Gastroesophageal sphincter (tissue), 4 donors: ENCODE results near the gene PCDHGC3. TPM values are rescaled to one million over a fixed set of nuclear protein-coding genes. Genes with fewer than 3 reads are reported as not detected.
"Not testable (repeated sequence)": the region's sequence is repeated elsewhere in the genome, so short reads cannot be mapped to it uniquely, and the experiment has no call there.

ENCODE experiments used
- ATAC-seq: fragments of 150-250 bp; one replicate; pipeline ENCODE4 v1.9.1; 2016; ENCODE audit warnings: mild to moderate bottlenecking, moderate library complexity
- H3K27ac ChIP-seq, 4 donors: fragments of 200-600 bp; sonication (generic) in 3 of 4; 1 replicate in 3 of 4; 2 replicates in 1 of 4; pipeline ENCODE4 v1.5.1; 2016 to 2019
- H3K27me3 ChIP-seq: fragments of 200-600 bp; sonication (generic); one replicate; pipeline ENCODE4 v1.5.1; 2019
- H3K36me3 ChIP-seq, 2 donors: fragments of 200-600 bp; sonication (generic); one replicate each; pipeline ENCODE4 v1.5.1; 2019; ENCODE audit warnings: control low read depth in 1 of 2
- H3K4me1 ChIP-seq, 3 donors: fragments of 200-600 bp; sonication (generic); 1 replicate in 2 of 3; 2 replicates in 1 of 3; pipeline ENCODE4 v1.5.1; 2016 to 2019; ENCODE audit warnings: control low read depth in 2 of 3
- H3K4me3 ChIP-seq, 2 donors: fragments of 200-600 bp; sonication (generic); one replicate each; pipeline ENCODE4 v1.5.1; 2019; ENCODE audit warnings: mild to moderate bottlenecking in 1 of 2, moderate library complexity in 1 of 2
- H3K9me3 ChIP-seq, 3 donors: fragments of 200-600 bp; sonication (generic); one replicate each; pipeline ENCODE4 v1.5.1; 2017 to 2019; ENCODE audit warnings: control low read depth in 2 of 3
- CTCF ChIP-seq, 4 experiments: fragments of 200-600 bp in 2 of 4; fragments of 450-650 bp in 2 of 4; sonication (generic) in 1 of 4; IDR thresholded peaks; one replicate each; pipeline ENCODE4 v1.5.1; 2017 to 2019; ENCODE audit warnings: antibody characterized with exemption in 4 of 4, mild to moderate bottlenecking in 2 of 4, moderate library complexity in 2 of 4
- EP300 ChIP-seq: sonication (generic); formaldehyde crosslinking; IDR thresholded peaks from one replicate; pipeline ENCODE4 v1.6.1; 2017; ENCODE audit warnings: antibody characterized with exemption, mild to moderate bottlenecking
- POLR2A ChIP-seq, 2 donors: fragments of 450-650 bp; IDR thresholded peaks; one replicate each; pipeline ENCODE4 v1.6.1; 2017; ENCODE audit warnings: antibody characterized with exemption in 2 of 2, mild to moderate bottlenecking in 2 of 2, moderate library complexity in 1 of 2
- POLR2AphosphoS5 ChIP-seq: sonication (generic); formaldehyde crosslinking; IDR thresholded peaks from one replicate; pipeline ENCODE4 v1.6.1; 2017; ENCODE audit warnings: antibody characterized with exemption
- WGBS, 2 donors: methylation state at CpG; one replicate each; pipeline ENCODE4 v1.1.5; 2018; ENCODE audit warnings: low coverage in 1 of 2; 5-methylcytosine and 5-hydroxymethylcytosine counted together
- total RNA-seq, 4 donors: library from RNA; depleted of rRNA; stranded (reverse); fragments of >200 nt; gene quantifications; one replicate each; pipeline ENCODE4 v1.1.0, GENCODE V29; 2016

PCDHGC3 gene
- 10 to 100 TPM; 52.6 to 95.6 (median 63.2) TPM for total RNA-seq

GRCh38 chr5:141475625-141476131, at the start of gene PCDHGC3:
Gene PCDHGC3 (plus strand): TSS chr5:141475966. CDS start chr5:141476117, 151 bp downstream.
- peak in 3 of 4 experiments; percentile 20 to 70 (median 41) for TF ChIP-seq CTCF (IDR thresholded peaks at IDR 0.05)
- TF ChIP-seq POLR2AphosphoS5: peak; percentile 87
- peak; percentile 60 to 72 for TF ChIP-seq POLR2A (IDR thresholded peaks at IDR 0.05)
- TF ChIP-seq EP300: no peak
- H3K36me3 ChIP-seq: peaks cover 0 to 6% of the 10 kb centered on the region in 2 donors
- 0% methylated on average over 4 of the region's 28 CpGs; no CpG with 5 or more reads in 1 of the 2 donors for WGBS, 2 donors
- no peaks in the 10 kb centered on the region for H3K27me3 ChIP-seq
- peak; percentile 99 for ATAC-seq
- peaks cover 3 to 46% (median 21%) of the 10 kb centered on the region in 3 donors for H3K4me1 ChIP-seq
- peak within 1 kb of the TSS; percentile 65 to 95 (median 91) for H3K27ac ChIP-seq
- peak within 1 kb of the TSS; percentile 58 to 62 for H3K4me3 ChIP-seq
- H3K9me3 ChIP-seq: no peaks in the 10 kb centered on the region

- peaks cover 0 to 99% (median 25%) of the 10 kb centered on the region in 3 donors for H3K9me3 ChIP-seq
- TF ChIP-seq EP300 (no peak), POLR2A (IDR thresholded peaks at IDR 0.05) (no peak), CTCF (IDR thresholded peaks at IDR 0.05) (no peak), POLR2AphosphoS5 (no peak)
- WGBS, 2 donors: 38 to 40% methylated on average over 1 to 5 of the region's 53 CpGs
Observed at GRCh38 chr5:141427783-141428426, 47.9 kb upstream of the PCDHGC3 start.

GRCh38 chr5:141430332-141431113, 45.2 kb upstream of the PCDHGC3 start, which contains the start of gene PCDHGA12:
Gene PCDHGA12 (plus strand): TSS chr5:141430507. CDS start chr5:141430760, 253 bp downstream.
- peak within 1 kb of the TSS in 2 of 4 donors; percentile 44 to 45 for H3K27ac ChIP-seq
- H3K9me3 ChIP-seq: peaks cover 0 to 100% (median 23%) of the 10 kb centered on the region in 3 donors
- H3K36me3 ChIP-seq: peaks cover 0 to 24% of the 10 kb centered on the region in 2 donors
- peaks cover 0 to 14% (median 0%) of the 10 kb centered on the region in 3 donors for H3K4me1 ChIP-seq
- no peaks in the 10 kb centered on the region for H3K27me3 ChIP-seq
- 5% methylated on average over 4 to 15 of the region's 33 CpGs for WGBS, 2 donors
- TF ChIP-seq CTCF (IDR thresholded peaks at IDR 0.05) (peak in 3 of 4 experiments; percentile 17 to 44 (median 41)), EP300 (no peak)
- peak; percentile 62 for ATAC-seq
- peak within 1 kb of the TSS; percentile 19 to 46 for H3K4me3 ChIP-seq

More at GRCh38 chr5:141427783-141428426, 47.9 kb upstream of the PCDHGC3 start:
- Histone ChIP-seq H3K27me3 (no peaks in the 10 kb centered on the region), H3K4me3 (no peak overlapping the region), H3K4me1 (peaks cover 0 to 14% (median 0%) of the 10 kb centered on the region in 3 donors), H3K27ac (no peak overlapping the region), H3K36me3 (peaks cover 0 to 32% of the 10 kb centered on the region in 2 donors)
- ATAC-seq: no peak

- peaks cover 0 to 19% of the 10 kb centered on the region in 2 donors for H3K36me3 ChIP-seq
- WGBS, 2 donors: 3% methylated on average over 5 of the region's 37 CpGs; no CpG with 5 or more reads in 1 of the 2 donors
- H3K9me3 ChIP-seq: peaks cover 0 to 100% (median 25%) of the 10 kb centered on the region in 3 donors
- peaks cover 0 to 14% (median 0%) of the 10 kb centered on the region in 3 donors for H3K4me1 ChIP-seq
- peak overlapping the region in 2 of 4 donors; percentile 44 to 45 for H3K27ac ChIP-seq
- peak overlapping the region in 1 of 2 donors; percentile 46 for H3K4me3 ChIP-seq
- no peak for ATAC-seq
- TF ChIP-seq CTCF (IDR thresholded peaks at IDR 0.05): no peak
- TF ChIP-seq POLR2A (IDR thresholded peaks at IDR 0.05): no peak
- TF ChIP-seq POLR2AphosphoS5: no peak
- no peak for TF ChIP-seq EP300
- H3K27me3 ChIP-seq: no peaks in the 10 kb centered on the region
Observed at GRCh38 chr5:141431286-141431685, 44.5 kb upstream of the PCDHGC3 start.

- H3K27ac ChIP-seq, ATAC-seq, H3K36me3 ChIP-seq, H3K4me3 ChIP-seq, H3K27me3 ChIP-seq: not testable (repeated sequence)
- H3K9me3 ChIP-seq: peaks cover 0 to 100% (median 17%) of the 10 kb centered on the region in 3 donors
- no CpG with 5 or more reads among the region's 38 CpGs for WGBS, 2 donors
- H3K4me1 ChIP-seq: peaks cover 0 to 14% (median 0%) of the 10 kb centered on the region in 3 donors
Observed at GRCh38 chr5:141432308-141432707, 43.5 kb upstream of the PCDHGC3 start.

GRCh38 chr5:141432726-141433125, 43.0 kb upstream of the PCDHGC3 start:
- not testable (repeated sequence) for H3K27ac ChIP-seq, ATAC-seq, H3K4me3 ChIP-seq, H3K27me3 ChIP-seq, H3K36me3 ChIP-seq
- peaks cover 0 to 100% (median 16%) of the 10 kb centered on the region in 3 donors for H3K9me3 ChIP-seq
- WGBS, 2 donors: 13% methylated on average over 8 of the region's 29 CpGs; no CpG with 5 or more reads in 1 of the 2 donors
- H3K4me1 ChIP-seq: peaks cover 0 to 14% (median 0%) of the 10 kb centered on the region in 3 donors
